ENCODE results near the gene RAB1B.

The RAB1B gene

GRCh38 chr11:66262696-66263095 is 5.7 kb upstream of the RAB1B start:
- H3K9me2 ChIP-seq (replicated peaks; ENCODE audit: control insufficient read depth, low read length): no peaks in the 10 kb centered on the region
- no peak overlapping the region for H3K4me3 ChIP-seq (ENCODE audit: low read length)
- no peak overlapping the region for H3K27ac ChIP-seq (ENCODE audit: low read depth, low read length)
- H3K27me3 ChIP-seq (ENCODE audit: control insufficient read depth, low read length): no peaks in the 10 kb centered on the region
- TF ChIP-seq EZH2phosphoT487 (IDR thresholded peaks at IDR 0.05; ENCODE audit: borderline replicate concordance, low read length) (no peak), CTCF (IDR thresholded peaks at IDR 0.05; ENCODE audit: low read depth, low read length, poor library complexity, severe bottlenecking) (no peak)
- no peak overlapping the region for H3K4me2 ChIP-seq (ENCODE audit: low read length)
- peaks cover 2% of the 10 kb centered on the region; the same call in 1 of the 2 replicates for H3F3A ChIP-seq (ENCODE audit: control insufficient read depth, insufficient read depth)
- no peaks in the 10 kb centered on the region for H4K20me1 ChIP-seq (ENCODE audit: control insufficient read depth, insufficient read depth, low read depth, low read length)
- no peaks in the 10 kb centered on the region for H3K9me3 ChIP-seq (ENCODE audit: control insufficient read depth, insufficient read depth, low read length)
- H3K4me1 ChIP-seq (ENCODE audit: control insufficient read depth, low read length): peaks cover 18% of the 10 kb centered on the region
- H3K79me2 ChIP-seq (ENCODE audit: control insufficient read depth, low read length): peaks cover 25% of the 10 kb centered on the region
- peaks cover 76% of the 10 kb centered on the region for H3K36me3 ChIP-seq (ENCODE audit: control insufficient read depth, low read length)

DNA sequence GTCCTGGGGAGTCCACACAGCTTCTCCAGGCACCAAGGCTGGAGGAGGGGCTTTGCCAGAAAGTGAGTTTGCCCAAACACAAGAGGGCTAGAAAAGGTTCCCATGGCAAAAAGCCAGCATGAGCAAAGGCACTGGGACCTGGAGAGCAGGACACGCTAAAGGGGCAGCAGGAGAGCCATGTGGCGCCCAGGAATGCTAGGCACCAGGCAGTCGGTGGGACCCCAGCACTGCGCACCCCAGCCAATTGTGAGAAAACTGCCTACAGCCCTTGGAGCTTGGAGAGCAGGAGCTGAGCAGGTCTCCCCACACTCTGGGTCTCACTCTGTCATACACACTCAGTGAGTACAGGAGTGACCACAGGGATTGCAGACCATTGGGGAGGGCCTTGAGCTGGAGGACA is 5.2 kb upstream of the RAB1B start:
- no peak overlapping the region for H3K27ac ChIP-seq (ENCODE audit: low read depth, low read length)
- H3K79me2 ChIP-seq (ENCODE audit: control insufficient read depth, low read length): peaks cover 20% of the 10 kb centered on the region
- H3K36me3 ChIP-seq (ENCODE audit: control insufficient read depth, low read length): peaks cover 76% of the 10 kb centered on the region

GRCh38 chr11:66263785-66264184 is 4.7 kb upstream of the RAB1B start:
- Histone ChIP-seq H3K27me3 (ENCODE audit: control insufficient read depth, low read length) (no peaks in the 10 kb centered on the region), H3K4me3 (ENCODE audit: low read length) (no peak overlapping the region), H3K27ac (ENCODE audit: low read depth, low read length) (no peak overlapping the region), H4K20me1 (ENCODE audit: control insufficient read depth, insufficient read depth, low read depth, low read length) (no peaks in the 10 kb centered on the region), H3F3A (ENCODE audit: control insufficient read depth, insufficient read depth) (peaks cover 5% of the 10 kb centered on the region), H3K79me2 (ENCODE audit: control insufficient read depth, low read length) (peaks cover 16% of the 10 kb centered on the region), H3K4me1 (ENCODE audit: control insufficient read depth, low read length) (peaks cover 19% of the 10 kb centered on the region), H3K4me2 (ENCODE audit: low read length) (no peak overlapping the region), H3K36me3 (ENCODE audit: control insufficient read depth, low read length) (peaks cover 75% of the 10 kb centered on the region), H3K9me3 (ENCODE audit: control insufficient read depth, insufficient read depth, low read length) (no peaks in the 10 kb centered on the region), H3K9me2 (replicated peaks; ENCODE audit: control insufficient read depth, low read length) (no peaks in the 10 kb centered on the region)
- TF ChIP-seq EZH2phosphoT487 (IDR thresholded peaks at IDR 0.05; ENCODE audit: borderline replicate concordance, low read length): no peak
- TF ChIP-seq CTCF (IDR thresholded peaks at IDR 0.05; ENCODE audit: low read depth, low read length, poor library complexity, severe bottlenecking): no peak

More for the DNA sequence above, 5.2 kb upstream of the RAB1B start:
- no peak for TF ChIP-seq EZH2phosphoT487 (IDR thresholded peaks at IDR 0.05; ENCODE audit: borderline replicate concordance, low read length)
- no peak for TF ChIP-seq CTCF (IDR thresholded peaks at IDR 0.05; ENCODE audit: low read depth, low read length, poor library complexity, severe bottlenecking)
- H3K9me3 ChIP-seq (ENCODE audit: control insufficient read depth, insufficient read depth, low read length): no peaks in the 10 kb centered on the region
- no peaks in the 10 kb centered on the region for H3K9me2 ChIP-seq (replicated peaks; ENCODE audit: control insufficient read depth, low read length)
- H3K4me1 ChIP-seq (ENCODE audit: control insufficient read depth, low read length): peaks cover 23% of the 10 kb centered on the region
- no peaks in the 10 kb centered on the region for H4K20me1 ChIP-seq (ENCODE audit: control insufficient read depth, insufficient read depth, low read depth, low read length)
- no peak overlapping the region for H3K4me3 ChIP-seq (ENCODE audit: low read length)
- no peak overlapping the region for H3K4me2 ChIP-seq (ENCODE audit: low read length)
- H3K27me3 ChIP-seq (ENCODE audit: control insufficient read depth, low read length): no peaks in the 10 kb centered on the region
- peaks cover 5% of the 10 kb centered on the region for H3F3A ChIP-seq (ENCODE audit: control insufficient read depth, insufficient read depth)

All from DOHH2 (cell line).